K562 (cell line): ENCODE measurements around the gene VGLL2. TPM values are rescaled to one million over a fixed set of nuclear protein-coding genes. Genes with fewer than 3 reads are reported as not detected.

Source experiments
- ATAC-seq: fragments of 200-7000 bp; cut with Tn5 transposase; 3 replicates; pipeline ENCODE4 v1.9.1; 2020; ENCODE audit warnings: moderate library complexity
- BruUV-seq: library from RNA; stranded (reverse); fragments of 400-500 nt; replicated peaks from 2 replicates; lab custom pipeline; 2021; lab: Mats Ljungman, UMichigan
- CTCF ChIA-PET: fragments of 300-600 bp; formaldehyde crosslinking; extraction: SDS; loops from one replicate; lab custom pipeline; 2021; ENCODE audit warnings: low intra/inter-chr PET ratio; lab: Yijun Ruan, JAX
- POLR2A ChIA-PET: fragments of 300-600, 350-650 bp; sonication (Branson Sonifier 250); formaldehyde crosslinking; extraction: SDS; loops from one replicate; lab custom pipeline; 2021; ENCODE audit warnings: antibody characterized with exemption, inconsistent platforms; lab: Yijun Ruan, JAX
- DNase-seq, 4 experiments: peaks; one replicate each; pipeline versions ENCODE4 v3.0.0 to v3.0.0-alpha.2; 2011 to 2018; ENCODE audit warnings: low spot score in 3 of 4, mixed read lengths in 3 of 4; ENCODE audit errors: extremely low read depth in 1 of 4
- FAIRE-seq: peaks from 2 replicates; lab custom pipeline; 2011; peaks lifted over from hg19 to GRCh38; lab: Jason Lieb, UNC
- H2AFZ ChIP-seq: 2 replicates; pipeline ENCODE4 v1.6.0; 2011; ENCODE audit warnings: low read depth, low read length, control low read depth, inconsistent platforms
- H3K27ac ChIP-seq: fragments of 200-600 bp; 3 replicates; pipeline ENCODE4 v1.8.0; 2011; ENCODE audit warnings: low read depth, mild to moderate bottlenecking, control low read depth, inconsistent platforms, low read length, moderate library complexity, mixed read lengths; ENCODE audit errors: extremely low read depth
- H3K27me3 ChIP-seq, 2 experiments: fragments of 300-600 bp in 1 of 2; 2 replicates in 1 of 2; 3 replicates in 1 of 2; pipeline versions ENCODE4 v1.6.0 to v1.8.0; 2011; ENCODE audit warnings: inconsistent platforms in 2 of 2, low read length in 2 of 2, mild to moderate bottlenecking in 1 of 2, mixed read lengths in 1 of 2, moderate library complexity in 1 of 2; ENCODE audit not compliant: control insufficient read depth in 2 of 2, insufficient read depth in 2 of 2
- H3K36me3 ChIP-seq: fragments of 300-600 bp; 3 replicates; pipeline ENCODE4 v1.8.0; 2011; ENCODE audit warnings: mild to moderate bottlenecking, low read length, inconsistent platforms; ENCODE audit not compliant: control insufficient read depth, insufficient read depth
- H3K4me1 ChIP-seq, 2 experiments: fragments of 200-600 bp in 1 of 2; replicated peaks in 1 of 2; 2 replicates in 1 of 2; 3 replicates in 1 of 2; pipeline versions ENCODE4 v1.5.1 to v1.8.0; 2011; ENCODE audit warnings: inconsistent platforms in 2 of 2, low read length in 2 of 2, mild to moderate bottlenecking in 1 of 2, mixed read lengths in 1 of 2, moderate library complexity in 1 of 2; ENCODE audit not compliant: control insufficient read depth in 2 of 2, insufficient read depth in 2 of 2
- H3K4me2 ChIP-seq: 2 replicates; pipeline ENCODE4 v1.6.1; 2011; ENCODE audit warnings: low read length, control low read depth, inconsistent platforms, mixed read lengths; ENCODE audit not compliant: insufficient read depth
- H3K4me3 ChIP-seq: fragments of 200-600 bp; sonication (generic), shearing (Covaris generic); 2 replicates; pipeline ENCODE4 v1.5.1; 2016; ENCODE audit warnings: control low read depth, inconsistent platforms
- H3K79me2 ChIP-seq: fragments of 200-600 bp; 3 replicates; pipeline ENCODE4 v1.8.0; 2011; ENCODE audit warnings: low read length, inconsistent platforms; ENCODE audit not compliant: control insufficient read depth, insufficient read depth
- H3K9ac ChIP-seq, 2 experiments: 2 replicates each; pipeline versions ENCODE4 v1.6.0 to v1.6.1; 2011; ENCODE audit warnings: low read depth in 2 of 2, low read length in 2 of 2, control low read depth in 1 of 2, inconsistent platforms in 1 of 2, mild to moderate bottlenecking in 1 of 2, mixed read lengths in 1 of 2; ENCODE audit not compliant: insufficient read depth in 1 of 2
- H3K9me1 ChIP-seq: one replicate; pipeline ENCODE4 v1.6.0; 2011; ENCODE audit warnings: inconsistent platforms, mild to moderate bottlenecking, low read length, moderate library complexity; ENCODE audit not compliant: control insufficient read depth, insufficient read depth
- H3K9me3 ChIP-seq: replicated peaks from 2 replicates; pipeline ENCODE4 v1.5.1; 2011; ENCODE audit warnings: low read depth, low read length, inconsistent platforms; ENCODE audit not compliant: control insufficient read depth, insufficient read depth
- H4K20me1 ChIP-seq: replicated peaks from 2 replicates; pipeline ENCODE4 v1.6.1; 2011; ENCODE audit warnings: low read length, inconsistent platforms, mixed read lengths; ENCODE audit not compliant: control insufficient read depth, insufficient read depth
- ETV1 ChIP-seq: fragments of 450-650 bp; conservative IDR thresholded peaks from 2 replicates; pipeline ENCODE4 v1.6.1; 2016; ENCODE audit warnings: missing genetic modification characterization, control low read depth, low read depth, missing compliant biosample characterization
- ZBTB11 ChIP-seq, 3 experiments: fragments of 200-800 bp in 1 of 3; fragments of 250-450 bp in 1 of 3; fragments of 450-650 bp in 1 of 3; sonication (Bioruptor Pico) in 1 of 3; sonication (Bioruptor generic) in 1 of 3; formaldehyde crosslinking in 1 of 3; IDR thresholded peaks; 2 replicates each; pipeline versions ENCODE4 v1.6.1 to v1.8.0; 2016 to 2022; ENCODE audit warnings: mild to moderate bottlenecking in 2 of 3, missing genetic modification characterization in 2 of 3, missing compliant biosample characterization in 1 of 3, moderate library complexity in 1 of 3
- ZBTB49 ChIP-seq: sonication (generic); formaldehyde crosslinking; IDR thresholded peaks from 2 replicates; pipeline ENCODE4 v1.8.0; 2022; ENCODE audit warnings: missing genetic modification reagents, mild to moderate bottlenecking, borderline replicate concordance
- ZNF644 ChIP-seq: fragments of 200-800 bp; sonication (Bioruptor generic); IDR thresholded peaks from 2 replicates; pipeline ENCODE4 v1.6.1; 2016; ENCODE audit warnings: low read depth, missing genetic modification characterization, missing compliant biosample characterization
- WGBS: fragments of 100-300 bp; shearing (Covaris generic); methylation state at CpG from one replicate; pipeline ENCODE4 v1.1.6; 2016; ENCODE audit warnings: low coverage, mixed read lengths; ENCODE audit not compliant: insufficient coverage; ENCODE audit errors: missing lambda C conversion rate; 5-methylcytosine and 5-hydroxymethylcytosine counted together
- in situ Hi-C: fragments of 300-500 bp; cut with MboI; formaldehyde crosslinking; loops from 4 replicates; pipeline ENCODE4 v1.15.0; 2018; ENCODE audit warnings: inconsistent platforms, mixed read lengths
- intact Hi-C: fragments of 100-400 bp; cut with micrococcal nuclease; formaldehyde crosslinking; loops from 2 replicates; pipeline ENCODE4 v1.14.2; 2022
- polyA plus RNA-seq, 8 experiments: library from polyadenylated mRNA; depleted of rRNA in 4 of 8; stranded (reverse) in 5 of 8; unstranded in 3 of 8; fragments of >200 nt; fragmentation: Nextera tagmentation in 2 of 8; fragmentation: Illumina TruSeq in 1 of 8; extraction: Ambion mirVana in 2 of 8; extraction: Trizol in 1 of 8; gene quantifications; 2 replicates each; pipeline versions ENCODE4 v1.2.1 to v1.2.3, GENCODE V29; 2011 to 2014; ENCODE audit warnings: inconsistent platforms in 1 of 8, missing spikeins in 1 of 8
- total RNA-seq, 7 experiments: library from RNA; depleted of rRNA in 6 of 7; stranded (reverse); fragments of >200 nt in 6 of 7; fragmentation: Illumina TruSeq in 2 of 7; extraction: Trizol in 2 of 7; gene quantifications; 2 replicates each; pipeline versions ENCODE4 v1.2.1 to v1.2.3, GENCODE V29; 2011 to 2021; ENCODE audit warnings: low replicate concordance in 1 of 7

VGLL2 gene
- total and polyA plus RNA-seq, 9 of the 15 experiments (the other 6 are each of a cell fraction or from before 2014, with no cell fraction given) = not detected

GRCh38 chr6:117311726-117312125 lies 46.4 kb downstream of the VGLL2 start:
- 0% methylated on average over 1 of the region's 1 CpG for WGBS
- no peaks in the 10 kb centered on the region for H3K9me3 ChIP-seq
- TF ChIP-seq ZBTB49 (CRISPR knock-in tag) (no peak), ZBTB11 (CRISPR knock-in tag; IDR thresholded peaks at IDR 0.05) (no peak), ZNF644 (no peak), ETV1 (no peak)
- TF ChIP-seq, all 486 proteins: peak for 0
- ChIA-PET CTCF (interaction anchor here (0.6 kb wide), 1 partner anchor 121 kb away, joined by 3 read pairs; no protein-coding TSS in a partner anchor), POLR2A (no interaction called here)
- H3K4me2 ChIP-seq = no peak overlapping the region
- H3K9me1 ChIP-seq = no peaks in the 10 kb centered on the region
- no peak overlapping the region for H3K4me3 ChIP-seq
- in situ Hi-C loops = no loop called here
- H3K9ac ChIP-seq = no peak overlapping the region
- no peaks in the 10 kb centered on the region for H3K4me1 ChIP-seq
- no peak for ATAC-seq
- BruUV-seq = no TSS peak
- H3K36me3 ChIP-seq = no peaks in the 10 kb centered on the region
- no peak overlapping the region for H2AFZ ChIP-seq
- no peak overlapping the region for H3K27ac ChIP-seq
- H3K79me2 ChIP-seq = no peaks in the 10 kb centered on the region
- FAIRE-seq = no peak
- H3K27me3 ChIP-seq = no peaks in the 10 kb centered on the region
- intact Hi-C loops = no loop called here
- no peaks in the 10 kb centered on the region for H4K20me1 ChIP-seq
- no peak for DNase-seq
